Smooth muscle cell (in vitro differentiated cells): ENCODE results near the gene SAMD13. TPM values are rescaled to one million over a fixed set of nuclear protein-coding genes. Genes with fewer than 3 reads are reported as not detected.

Source experiments
- DNase-seq: peaks from one replicate; lab custom pipeline; 2025; ENCODE audit not compliant: unreplicated experiment; lab: John Stamatoyannopoulos, UW
- H2AFZ ChIP-seq: fragments of 200-600 bp; sonication (generic); 2 replicates; pipeline ENCODE4 v1.6.0; 2016; ENCODE audit warnings: antibody characterized with exemption, low read depth, mild to moderate bottlenecking
- H3F3A ChIP-seq: fragments of 200-600 bp; sonication (generic); 2 replicates; pipeline ENCODE4 v1.6.0; 2017; ENCODE audit warnings: antibody characterized with exemption, low read depth
- H3K27ac ChIP-seq: fragments of 200-600 bp; sonication (generic); 2 replicates; pipeline ENCODE4 v1.5.1; 2016; ENCODE audit warnings: low read depth, mild to moderate bottlenecking
- H3K27me3 ChIP-seq: fragments of 200-600 bp; sonication (generic); 2 replicates; pipeline ENCODE4 v1.6.1; 2016; ENCODE audit warnings: low read depth, mild to moderate bottlenecking
- H3K36me3 ChIP-seq: fragments of 200-600 bp; sonication (generic); 2 replicates; pipeline ENCODE4 v1.5.1; 2016; ENCODE audit warnings: low read depth
- H3K4me1 ChIP-seq: fragments of 200-600 bp; sonication (generic); 2 replicates; pipeline ENCODE4 v1.5.1; 2016; ENCODE audit warnings: low read depth
- H3K4me2 ChIP-seq: fragments of 200-600 bp; sonication (generic); 2 replicates; pipeline ENCODE4 v1.6.0; 2016; ENCODE audit warnings: mild to moderate bottlenecking
- H3K4me3 ChIP-seq: fragments of 200-600 bp; sonication (generic); 2 replicates; pipeline ENCODE4 v1.5.1; 2016; ENCODE audit warnings: mild to moderate bottlenecking
- H3K79me2 ChIP-seq: fragments of 200-600 bp; sonication (generic); 2 replicates; pipeline ENCODE4 v1.6.0; 2016; ENCODE audit warnings: low read depth, mild to moderate bottlenecking
- H3K9ac ChIP-seq: fragments of 200-600 bp; sonication (generic); 2 replicates; pipeline ENCODE4 v1.6.0; 2016; ENCODE audit warnings: low read depth
- H3K9me3 ChIP-seq: fragments of 200-600 bp; sonication (generic); replicated peaks from 2 replicates; pipeline ENCODE4 v1.5.1; 2016; ENCODE audit warnings: low read depth
- H4K20me1 ChIP-seq: fragments of 200-600 bp; sonication (generic); 2 replicates; pipeline ENCODE4 v1.6.0; 2016; ENCODE audit warnings: low read depth
- CTCF ChIP-seq: fragments of 200-600 bp; sonication (generic); IDR thresholded peaks from 2 replicates; pipeline ENCODE4 v1.5.1; 2017; ENCODE audit warnings: borderline replicate concordance, mild to moderate bottlenecking, antibody characterized with exemption; ENCODE audit not compliant: insufficient read depth, poor library complexity, severe bottlenecking
- WGBS: methylation state at CpG from one replicate; pipeline ENCODE4 v1.1.7; 2016; ENCODE audit warnings: low lambda C conversion rate; 5-methylcytosine and 5-hydroxymethylcytosine counted together
- polyA plus RNA-seq: library from polyadenylated mRNA; unstranded; fragments of >200 nt; fragmentation: Nextera tagmentation; extraction: Ambion mirVana; gene quantifications from 2 replicates; pipeline ENCODE4 v1.2.1, GENCODE V29; 2016
- total RNA-seq: library from RNA; depleted of rRNA; stranded (reverse); fragments of >200 nt; gene quantifications from 2 replicates; pipeline ENCODE4 v1.2.3, GENCODE V29; 2014

The SAMD13 gene
- total and polyA plus RNA-seq, 2 experiments from 2014 or later, result 0.66 to 2.7 TPM

- Histone ChIP-seq H3K4me1 (peaks cover 8% of the 10 kb centered on the region), H3K9ac (no peak overlapping the region), H3F3A (peaks cover 6% of the 10 kb centered on the region), H3K27ac (no peak overlapping the region), H4K20me1 (no peaks in the 10 kb centered on the region), H3K9me3 (no peaks in the 10 kb centered on the region), H3K4me2 (no peak overlapping the region), H3K27me3 (no peaks in the 10 kb centered on the region), H3K36me3 (no peaks in the 10 kb centered on the region), H2AFZ (no peak overlapping the region), H3K79me2 (no peaks in the 10 kb centered on the region), H3K4me3 (no peak overlapping the region)
- TF ChIP-seq CTCF, result no peak
- WGBS, result 0% methylated on average over 1 of the region's 1 CpG
- DNase-seq, result no peak
These were observed 34.8 kb upstream of the SAMD13 start for GRCh38 chr1:84266748-84267147.

- Histone ChIP-seq H3K4me1 (peaks cover 15% of the 10 kb centered on the region), H3K4me3 (no peak overlapping the region), H3K36me3 (no peaks in the 10 kb centered on the region), H2AFZ (no peak overlapping the region), H3F3A (peaks cover 11% of the 10 kb centered on the region), H4K20me1 (no peaks in the 10 kb centered on the region), H3K27ac (no peak overlapping the region), H3K9me3 (no peaks in the 10 kb centered on the region), H3K79me2 (no peaks in the 10 kb centered on the region), H3K4me2 (no peak overlapping the region), H3K27me3 (no peaks in the 10 kb centered on the region), H3K9ac (no peak overlapping the region)
- no peak for DNase-seq
- no peak for TF ChIP-seq CTCF
These were observed 34.0 kb upstream of the SAMD13 start for GRCh38 chr1:84267476-84267875.

GRCh38 chr1:84268346-84268745 is 33.2 kb upstream of the SAMD13 start:
- Histone ChIP-seq H3K9me3 (no peaks in the 10 kb centered on the region), H3K4me3 (no peak overlapping the region), H3K4me2 (no peak overlapping the region), H3K27me3 (no peaks in the 10 kb centered on the region), H3K27ac (no peak overlapping the region), H3K9ac (no peak overlapping the region), H4K20me1 (no peaks in the 10 kb centered on the region), H2AFZ (no peak overlapping the region), H3K4me1 (peaks cover 17% of the 10 kb centered on the region), H3F3A (peaks cover 13% of the 10 kb centered on the region), H3K79me2 (no peaks in the 10 kb centered on the region), H3K36me3 (no peaks in the 10 kb centered on the region)
- 97% methylated on average over 1 of the region's 1 CpG for WGBS
- no peak for TF ChIP-seq CTCF
- DNase-seq, result no peak

GRCh38 chr1:84269306-84269705 is 32.2 kb upstream of the SAMD13 start:
- H3F3A ChIP-seq, result peaks cover 13% of the 10 kb centered on the region
- H2AFZ ChIP-seq, result no peak overlapping the region
- no peak overlapping the region for H3K9ac ChIP-seq
- no peaks in the 10 kb centered on the region for H4K20me1 ChIP-seq
- no peaks in the 10 kb centered on the region for H3K36me3 ChIP-seq
- no peaks in the 10 kb centered on the region for H3K27me3 ChIP-seq
- no peaks in the 10 kb centered on the region for H3K79me2 ChIP-seq
- no peak overlapping the region for H3K4me2 ChIP-seq
- H3K4me3 ChIP-seq, result no peak overlapping the region
- peaks cover 17% of the 10 kb centered on the region for H3K4me1 ChIP-seq
- no peak for TF ChIP-seq CTCF
- no peak overlapping the region for H3K27ac ChIP-seq
- H3K9me3 ChIP-seq, result no peaks in the 10 kb centered on the region
- DNase-seq, result no peak
- 50% methylated on average over 2 of the region's 2 CpGs for WGBS
